GM15510 (cell line): ENCODE data around the gene ADAM12.

Experiments used
- POLR2A ChIP-seq: IDR thresholded peaks from 3 replicates; pipeline ENCODE4 v1.6.1; 2011; ENCODE audit warnings: borderline replicate concordance; ENCODE audit not compliant: insufficient read length; ENCODE audit errors: extremely low read depth

Gene ADAM12

GRCh38 chr10:126092366-126093215 lies 295.7 kb downstream of the ADAM12 start:
- TF ChIP-seq POLR2A, result no peak

GRCh38 chr10:126090911-126091728 lies 297.2 kb downstream of the ADAM12 start:
- TF ChIP-seq POLR2A, result no peak

GRCh38 chr10:126090443-126090842 lies 297.8 kb downstream of the ADAM12 start:
- TF ChIP-seq POLR2A, result no peak

- no peak for TF ChIP-seq POLR2A
Observed at GRCh38 chr10:126087796-126088505, 300.3 kb downstream of the ADAM12 start.

- no peak for TF ChIP-seq POLR2A
Observed at GRCh38 chr10:126087153-126087680, 301.1 kb downstream of the ADAM12 start.

GRCh38 chr10:126085806-126086205 lies 302.5 kb downstream of the ADAM12 start:
- TF ChIP-seq POLR2A, result no peak

- TF ChIP-seq POLR2A, result no peak
Observed at GRCh38 chr10:126084369-126084768, 303.9 kb downstream of the ADAM12 start.

- TF ChIP-seq POLR2A, result no peak
Observed at GRCh38 chr10:126083009-126083408, 305.3 kb downstream of the ADAM12 start.

GRCh38 chr10:126081841-126082466 lies 306.3 kb downstream of the ADAM12 start:
- TF ChIP-seq POLR2A, result no peak

- no peak for TF ChIP-seq POLR2A
Observed at GRCh38 chr10:126080879-126081411, 307.3 kb downstream of the ADAM12 start.

- no peak for TF ChIP-seq POLR2A
Observed at GRCh38 chr10:126080291-126080825, 307.9 kb downstream of the ADAM12 start.

- no peak for TF ChIP-seq POLR2A
Observed at GRCh38 chr10:126075009-126075408, 313.3 kb downstream of the ADAM12 start.

GRCh38 chr10:126074291-126074690 lies 314.0 kb downstream of the ADAM12 start:
- TF ChIP-seq POLR2A, result no peak

GRCh38 chr10:126073606-126074005 lies 314.7 kb downstream of the ADAM12 start:
- TF ChIP-seq POLR2A, result no peak
